ENCODE data around the gene INIP. TPM values are rescaled to one million over a fixed set of nuclear protein-coding genes. Genes with fewer than 3 reads are reported as not detected.

Gene INIP
- total RNA-seq, 2 experiments from 2014 or later = 28.9 to 31.0 TPM

GRCh38 chr9:112659906-112660305 is 58.0 kb downstream of the INIP start:
- intact Hi-C loops (cut with micrococcal nuclease) = no loop called here
- no peak for DNase-seq
- no peak for TF ChIP-seq CTCF (IDR thresholded peaks at IDR 0.05)
- Mint-ChIP-seq H3K27ac (no peak overlapping the region), H3K4me1 (ENCODE audit: low read depth) (no peaks in the 10 kb centered on the region), H3K27me3 (no peaks in the 10 kb centered on the region), H3K36me3 (ENCODE audit: low read depth) (peaks cover 2% of the 10 kb centered on the region), H3K9me3 (no peaks in the 10 kb centered on the region), H3K4me3 (no peak overlapping the region)
- ATAC-seq = no peak
- POLR2A ChIA-PET = no interaction called here
- CTCF ChIA-PET = interaction anchor here (0.9 kb wide), 1 partner anchor 562 kb away, joined by 3 read pairs; no protein-coding TSS in a partner anchor

GRCh38 chr9:112655668-112656067 is 62.2 kb downstream of the INIP start:
- no peak for TF ChIP-seq CTCF (IDR thresholded peaks at IDR 0.05)
- POLR2A ChIA-PET = no interaction called here
- Mint-ChIP-seq H3K27me3 (no peaks in the 10 kb centered on the region), H3K9me3 (peaks cover 1% of the 10 kb centered on the region), H3K4me3 (no peak overlapping the region), H3K27ac (no peak overlapping the region), H3K36me3 (ENCODE audit: low read depth) (peaks cover 2% of the 10 kb centered on the region), H3K4me1 (ENCODE audit: low read depth) (no peaks in the 10 kb centered on the region)
- ATAC-seq (no peak), DNase-seq (no peak)
- intact Hi-C loops (cut with micrococcal nuclease) = no loop called here
- CTCF ChIA-PET = no interaction called here

- Mint-ChIP-seq H3K4me1 (ENCODE audit: low read depth) (no peaks in the 10 kb centered on the region), H3K4me3 (no peak overlapping the region), H3K27ac (no peak overlapping the region), H3K27me3 (no peaks in the 10 kb centered on the region), H3K9me3 (peaks cover 6% of the 10 kb centered on the region), H3K36me3 (ENCODE audit: low read depth) (peaks cover 4% of the 10 kb centered on the region)
- intact Hi-C loops (cut with micrococcal nuclease) = no loop called here
- TF ChIP-seq CTCF (IDR thresholded peaks at IDR 0.05) = no peak
- POLR2A ChIA-PET = no interaction called here
- no peak for ATAC-seq
- CTCF ChIA-PET = interaction anchor here (1.1 kb wide), 1 partner anchor 12 kb away, joined by 3 read pairs; no protein-coding TSS in a partner anchor
- DNase-seq = no peak
These were observed 63.6 kb downstream of the INIP start for GRCh38 chr9:112654282-112654681.

- ATAC-seq (no peak), DNase-seq (no peak)
- Mint-ChIP-seq H3K4me1 (ENCODE audit: low read depth) (no peaks in the 10 kb centered on the region), H3K27ac (no peak overlapping the region), H3K4me3 (no peak overlapping the region), H3K9me3 (peaks cover 29% of the 10 kb centered on the region), H3K36me3 (ENCODE audit: low read depth) (peaks cover 37% of the 10 kb centered on the region), H3K27me3 (no peaks in the 10 kb centered on the region)
- ChIA-PET CTCF (interaction anchor here (1.2 kb wide), 1 partner anchor 95 kb away, joined by 3 read pairs; no protein-coding TSS in a partner anchor), POLR2A (no interaction called here)
- intact Hi-C loops (cut with micrococcal nuclease) = no loop called here
- TF ChIP-seq CTCF (IDR thresholded peaks at IDR 0.05) = no peak
These were observed 69.3 kb downstream of the INIP start for GRCh38 chr9:112648624-112649023.

GRCh38 chr9:112647596-112647995 is 70.3 kb downstream of the INIP start:
- ChIA-PET POLR2A (no interaction called here), CTCF (no interaction called here)
- H3K4me3 Mint-ChIP-seq = no peak overlapping the region
- ATAC-seq (no peak), DNase-seq (no peak)
- intact Hi-C loops (cut with micrococcal nuclease) = no loop called here
- H3K27ac Mint-ChIP-seq = no peak overlapping the region
- H3K36me3 Mint-ChIP-seq (ENCODE audit: low read depth) = peaks cover 37% of the 10 kb centered on the region
- H3K9me3 Mint-ChIP-seq = peaks cover 29% of the 10 kb centered on the region
- TF ChIP-seq CTCF (IDR thresholded peaks at IDR 0.05) = no peak
- no peaks in the 10 kb centered on the region for H3K4me1 Mint-ChIP-seq (ENCODE audit: low read depth)
- H3K27me3 Mint-ChIP-seq = no peaks in the 10 kb centered on the region
